CD4-positive, alpha-beta T cell treated with Interleukin-12 subunit alpha and Interleukin-12 subunit beta, for 1 hour (primary cell): ENCODE data around the gene MYH8.
A peak's percentile ranks its signal among the peaks of the same experiment; 100 is the strongest.

ENCODE experiments used
- DNase-seq: peaks from one replicate; pipeline ENCODE4 v3.0.0-alpha.2; 2020

The MYH8 gene

DNA sequence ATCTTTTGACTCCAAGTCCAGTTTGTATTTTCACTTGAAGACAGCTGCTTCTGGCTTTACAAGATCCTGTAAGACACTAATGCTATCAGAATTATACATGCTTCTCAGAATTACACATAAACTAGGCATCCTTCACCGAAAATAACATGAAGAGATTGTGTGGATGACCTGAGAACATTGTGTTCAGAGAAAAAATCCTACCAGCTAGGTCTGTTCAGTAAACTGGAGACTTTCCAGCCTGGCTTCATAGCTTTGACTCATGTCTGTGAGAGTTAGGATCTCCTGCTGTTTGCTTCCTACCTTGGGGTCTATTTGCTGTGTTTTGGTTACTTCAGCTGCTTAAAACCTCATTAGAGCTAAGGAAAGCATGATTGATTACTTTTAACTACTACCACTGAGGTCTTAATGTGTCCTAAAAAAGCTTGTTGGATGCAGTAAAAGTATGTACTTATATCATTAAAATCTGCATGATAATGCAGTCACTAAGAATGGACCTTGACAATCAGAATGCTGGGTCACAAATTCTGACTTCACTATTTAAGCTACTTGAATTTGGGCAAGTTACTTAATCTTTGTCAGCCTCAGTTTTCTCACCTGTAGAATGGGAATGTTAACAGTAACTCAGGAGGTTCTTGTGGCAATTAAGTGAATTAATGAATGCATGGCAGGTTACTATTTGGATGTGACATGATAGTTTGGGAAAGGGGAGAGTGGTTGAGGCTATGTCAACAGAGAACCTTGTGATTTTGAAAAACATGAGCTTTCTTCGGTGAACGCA is 40.9 kb downstream of the MYH8 start:
- no peak for DNase-seq

DNA sequence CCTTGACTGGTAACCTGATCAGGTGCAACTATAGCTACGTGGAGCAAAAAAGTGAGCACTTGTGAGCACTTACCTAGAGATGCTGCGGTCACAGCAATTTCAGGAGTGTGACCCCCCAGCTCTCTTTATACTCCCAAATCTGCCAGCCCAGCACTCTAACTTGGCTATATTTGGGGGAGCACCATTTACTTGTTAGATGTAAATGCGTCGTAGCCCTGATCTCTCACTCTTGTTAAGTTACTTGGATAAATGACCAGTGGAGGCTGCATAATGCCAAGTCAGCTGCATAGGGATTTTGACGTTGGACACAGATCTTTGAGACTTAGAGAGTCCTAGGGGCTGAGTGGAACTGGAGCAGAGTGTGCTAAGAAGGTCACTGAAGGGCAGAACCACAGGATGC is 48.8 kb downstream of the MYH8 start, which contains the start of gene MYH13:
Gene MYH13 (minus strand): TSS at position 101 of the 400 bp plus-strand sequence. CDS start 8,476 bp downstream, outside the sequence.
- DNase-seq: no peak

DNA sequence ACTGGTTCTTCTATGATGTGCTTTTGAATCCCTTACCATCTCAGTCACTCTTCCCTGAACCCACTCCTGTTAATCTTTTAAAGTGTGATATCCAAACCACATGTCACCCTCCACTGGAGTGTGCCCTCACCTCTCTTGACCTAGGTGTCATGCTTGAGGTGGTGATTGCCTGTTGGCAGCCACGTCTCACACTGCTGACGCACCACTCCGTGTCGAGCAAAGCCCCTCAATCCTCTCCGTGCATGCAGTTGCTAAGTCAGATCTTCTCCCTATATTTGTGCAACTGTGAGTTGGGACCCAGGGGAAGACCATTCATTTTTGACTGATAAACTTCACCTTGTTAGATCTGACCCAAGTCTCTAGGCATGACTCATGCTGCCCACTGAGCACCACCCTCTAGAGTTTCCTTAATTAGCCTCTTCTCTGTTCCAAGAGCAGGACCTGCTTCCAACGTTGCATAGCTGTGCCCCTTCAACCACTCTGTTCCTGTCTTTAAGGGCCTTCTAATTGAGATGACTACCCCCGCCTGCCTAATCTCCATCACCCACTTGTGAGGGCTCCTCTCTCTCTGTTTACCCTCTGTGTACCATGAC is 51.6 kb downstream of the MYH8 start:
- DNase-seq: no peak

DNA sequence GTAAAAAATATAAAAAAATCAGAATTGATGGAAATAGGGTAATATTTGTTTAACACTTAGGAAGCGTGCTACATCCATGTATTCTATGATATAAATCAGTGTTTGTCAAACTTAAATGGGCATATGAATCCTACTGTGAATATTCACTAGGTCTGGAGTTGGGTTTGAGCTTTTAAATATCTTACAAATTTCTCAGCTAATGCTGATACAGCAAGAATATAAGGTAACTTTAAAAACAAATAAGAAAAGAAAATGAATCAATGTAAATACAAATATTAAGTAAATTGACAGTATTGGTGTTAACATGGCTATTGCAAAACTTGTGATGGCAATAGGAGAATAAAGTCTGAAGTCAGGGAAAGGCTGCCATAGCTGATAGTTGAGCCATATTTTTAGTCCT is 52.5 kb downstream of the MYH8 start:
- no peak for DNase-seq

DNA sequence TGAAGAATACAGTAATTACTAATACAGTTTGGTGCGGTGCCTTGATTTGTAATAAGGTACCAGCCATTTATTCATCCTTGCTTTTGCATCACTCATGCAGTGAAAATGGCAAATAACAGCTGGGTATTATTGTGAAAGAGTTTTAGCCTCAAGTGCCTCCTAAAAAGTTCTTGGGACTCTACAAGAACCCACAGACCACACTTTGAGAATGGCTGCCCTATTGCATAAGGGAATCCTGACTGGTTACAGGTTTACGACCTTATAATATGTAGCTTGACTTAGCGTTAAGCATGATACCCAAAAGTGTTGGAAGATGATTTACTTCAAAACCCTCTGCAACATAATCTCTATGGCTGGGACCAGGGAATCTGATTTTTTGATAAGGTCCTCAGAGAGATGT is 53.2 kb downstream of the MYH8 start:
- no peak for DNase-seq

DNA sequence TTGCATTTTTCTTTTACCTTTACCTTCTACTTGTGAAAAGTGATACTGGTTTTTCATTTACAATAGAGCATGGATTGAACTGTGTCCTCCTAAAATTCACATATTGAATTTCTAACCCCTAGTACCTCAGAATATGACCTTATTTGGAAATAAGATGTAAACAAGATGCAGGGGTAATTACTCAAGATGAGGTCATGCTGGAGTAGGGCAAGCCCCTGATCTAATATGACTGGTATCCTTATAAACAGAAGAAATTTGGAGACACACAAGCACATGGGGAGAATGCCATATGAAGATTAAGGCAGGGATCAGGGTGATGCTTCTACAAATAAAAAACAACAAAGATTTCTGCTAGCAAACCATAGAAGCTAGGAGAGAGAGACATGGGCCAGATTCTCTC is 61.2 kb downstream of the MYH8 start:
- DNase-seq: no peak

DNA sequence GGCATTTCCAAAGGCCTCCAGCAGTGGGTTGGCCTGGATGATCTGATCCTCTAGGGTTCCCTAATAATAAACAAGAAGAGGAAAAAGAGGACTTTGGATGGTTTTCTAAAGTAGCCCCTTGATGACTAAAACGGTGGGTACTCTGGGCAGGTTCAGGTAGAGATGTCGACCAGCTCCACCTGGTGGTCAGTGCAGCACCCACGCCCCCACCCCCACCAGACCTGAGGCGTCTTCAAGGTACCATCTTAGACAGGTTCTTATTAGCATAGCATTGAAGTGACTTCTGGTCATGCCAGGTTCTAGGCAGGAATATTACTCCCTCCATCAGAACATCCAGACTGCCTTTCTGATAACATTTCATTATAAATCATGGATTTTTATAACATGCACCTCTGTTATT is 64.0 kb downstream of the MYH8 start:
- peak; percentile 8 for DNase-seq

DNA sequence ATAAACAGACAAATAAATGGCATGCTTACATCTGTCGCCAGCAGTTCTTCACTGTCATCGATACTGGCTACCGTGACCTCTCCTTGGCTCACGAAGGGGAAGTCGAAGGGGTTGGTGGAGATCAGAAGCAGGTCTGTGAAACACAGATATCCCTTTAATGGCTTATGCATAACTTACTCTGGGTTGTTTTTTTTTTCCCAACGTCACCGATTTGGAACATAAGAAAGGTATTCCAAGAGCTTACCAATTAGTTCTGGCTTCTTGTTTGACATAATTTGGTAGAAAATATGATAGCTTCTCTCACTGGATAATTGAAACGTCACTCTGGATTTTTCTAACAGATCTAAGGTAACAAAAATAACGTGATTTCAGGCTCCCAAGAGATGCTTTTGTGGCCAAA is 67.1 kb downstream of the MYH8 start:
- no peak for DNase-seq

DNA sequence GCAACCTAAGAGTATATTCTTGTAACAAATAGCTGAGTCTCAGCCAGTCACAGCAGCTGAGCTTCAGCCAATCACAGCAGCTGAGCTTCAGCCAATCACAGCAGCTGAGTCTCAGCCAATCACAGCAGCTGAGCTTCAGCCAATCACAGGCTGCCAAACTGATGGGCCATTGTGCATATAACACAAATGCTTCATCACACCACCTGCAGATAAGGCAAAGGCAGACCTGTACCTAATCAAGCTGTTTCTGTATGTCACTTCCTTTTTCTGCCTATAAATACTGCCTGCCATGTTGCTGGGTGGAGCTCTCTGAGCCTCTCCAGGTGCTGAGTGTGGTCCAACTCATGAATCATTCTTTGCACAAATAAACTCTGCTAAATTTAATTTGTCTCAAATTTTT is 68.9 kb downstream of the MYH8 start:
- no peak for DNase-seq

DNA sequence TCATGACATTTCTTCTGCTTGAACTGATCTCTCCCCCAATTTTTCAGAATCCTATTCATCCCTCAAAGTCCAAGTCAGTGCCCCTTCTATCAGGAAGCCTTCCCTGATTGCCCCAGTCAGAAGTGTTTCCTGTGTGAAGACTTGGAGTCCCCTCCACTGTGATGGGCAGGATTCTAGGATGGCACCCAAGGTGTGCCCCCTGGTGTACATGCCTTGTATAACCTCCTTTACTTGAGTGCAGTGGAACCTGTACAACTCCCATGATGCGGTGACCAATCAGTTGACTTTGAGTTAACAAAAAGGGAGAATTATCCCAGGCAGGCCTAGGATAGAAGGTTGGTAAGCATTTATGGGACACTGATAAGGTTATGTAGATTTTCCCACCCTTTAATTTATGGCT is 72.3 kb downstream of the MYH8 start:
- DNase-seq: no peak

DNA sequence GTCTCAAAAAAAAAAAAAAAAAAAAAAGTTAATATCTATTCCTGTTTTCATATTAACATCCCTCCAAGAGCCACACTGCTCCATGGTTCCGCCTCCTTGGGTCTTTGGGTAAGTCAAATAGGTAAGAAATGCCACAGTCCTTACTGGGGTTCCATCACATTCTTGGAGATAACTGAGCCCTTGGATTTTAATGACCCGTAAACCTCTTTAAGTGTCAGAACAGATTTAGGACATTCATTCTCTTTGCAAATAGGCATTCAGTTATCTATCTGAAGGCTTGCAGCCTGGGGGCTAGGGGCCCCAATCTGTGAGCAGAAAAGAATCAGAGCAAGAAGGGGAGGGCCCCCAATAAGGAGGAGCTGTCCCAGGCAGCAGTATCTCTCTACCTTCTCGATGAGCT is 76.9 kb downstream of the MYH8 start:
- DNase-seq: no peak
